ENCODE measurements around the gene NXN.
"Not testable (repeated sequence)": the region's sequence is repeated elsewhere in the genome, so short reads cannot be mapped to it uniquely, and the experiment has no call there.

NXN gene

GRCh38 chr17:814371-814770 is 165.2 kb downstream of the NXN start:
- no peak for DNase-seq

GRCh38 chr17:812638-813204 is 166.9 kb downstream of the NXN start:
- DNase-seq = no peak

- no peak for DNase-seq
These were observed 168.4 kb downstream of the NXN start for GRCh38 chr17:811051-811784.

DNA sequence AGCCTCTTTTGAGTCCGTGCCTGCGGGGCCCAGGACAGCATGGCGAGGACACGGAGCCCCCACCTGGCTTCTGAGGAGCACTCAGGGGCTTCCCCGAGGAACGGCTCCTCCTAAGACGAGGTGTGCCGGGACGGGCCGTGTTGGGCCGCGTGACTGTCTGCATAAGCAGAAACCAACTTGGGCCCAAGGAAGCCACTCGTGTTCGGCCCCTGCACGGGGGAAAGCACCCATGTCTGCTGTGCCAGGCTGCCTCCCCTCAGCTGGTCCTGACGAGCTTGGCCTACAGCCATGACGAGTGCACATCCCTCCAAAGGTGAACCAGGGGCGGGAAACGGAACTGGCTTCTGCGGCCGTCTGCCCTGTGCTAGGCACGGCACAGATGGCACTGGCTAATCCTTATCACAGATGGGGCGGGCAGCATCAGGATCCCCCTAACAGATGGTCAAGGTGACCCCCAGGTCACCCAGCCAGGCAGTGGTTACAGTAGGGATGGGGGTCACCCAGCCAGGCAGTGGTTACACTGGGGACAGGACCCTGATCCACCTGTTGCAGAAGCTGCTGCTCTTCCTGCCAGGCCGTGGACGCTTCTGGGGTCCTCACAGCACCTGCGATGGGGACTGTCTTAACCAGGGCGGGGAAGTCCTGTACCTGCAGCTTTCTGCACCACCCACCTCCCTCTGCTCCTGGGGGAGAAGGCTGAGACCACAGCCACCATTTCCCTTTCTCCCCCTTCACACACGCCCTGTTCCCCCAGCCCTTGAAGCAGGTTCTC is 171.9 kb downstream of the NXN start:
- no peak for DNase-seq

GRCh38 chr17:806781-807522 is 172.6 kb downstream of the NXN start:
- no peak for DNase-seq

DNA sequence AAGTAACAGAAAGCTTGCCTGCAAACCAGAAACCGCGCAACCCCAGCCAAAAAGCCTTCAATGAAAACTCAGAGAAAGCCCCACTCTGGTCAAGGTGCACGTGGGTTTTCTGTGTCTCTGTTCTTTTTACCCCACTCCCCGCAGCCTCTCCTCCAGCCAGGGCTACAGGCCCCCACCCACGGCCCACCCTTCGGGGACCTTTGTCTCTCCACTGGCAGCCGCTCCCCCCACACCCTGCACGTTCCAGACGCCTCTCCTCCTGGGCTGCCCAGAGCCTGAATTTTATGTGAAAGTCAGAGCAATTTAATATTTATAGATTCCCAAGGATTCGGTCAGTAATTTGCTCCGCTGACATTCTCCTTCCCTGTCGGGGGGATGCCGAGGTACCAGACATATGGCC is 173.2 kb downstream of the NXN start:
- DNase-seq = no peak

DNA sequence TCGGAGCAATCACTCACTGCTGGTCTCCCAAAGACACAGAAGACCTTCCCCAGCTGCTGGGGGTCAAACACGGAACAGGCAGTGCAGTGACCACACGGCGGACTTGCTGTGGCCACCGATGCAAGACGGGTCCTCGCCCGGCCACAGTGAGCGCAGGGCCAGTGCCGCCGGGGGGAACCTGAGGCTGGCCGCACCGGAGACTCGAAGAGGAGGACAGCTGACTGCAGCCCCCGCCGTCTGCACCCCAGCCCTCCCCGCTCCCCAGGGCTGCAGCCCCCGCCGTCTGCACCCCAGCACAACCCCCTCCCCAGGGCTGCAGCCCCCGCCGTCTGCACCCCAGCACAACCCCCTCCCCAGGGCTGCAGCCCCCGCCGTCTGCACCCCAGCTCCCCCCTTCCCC is 173.7 kb downstream of the NXN start:
- DNase-seq = not testable (repeated sequence)

DNA sequence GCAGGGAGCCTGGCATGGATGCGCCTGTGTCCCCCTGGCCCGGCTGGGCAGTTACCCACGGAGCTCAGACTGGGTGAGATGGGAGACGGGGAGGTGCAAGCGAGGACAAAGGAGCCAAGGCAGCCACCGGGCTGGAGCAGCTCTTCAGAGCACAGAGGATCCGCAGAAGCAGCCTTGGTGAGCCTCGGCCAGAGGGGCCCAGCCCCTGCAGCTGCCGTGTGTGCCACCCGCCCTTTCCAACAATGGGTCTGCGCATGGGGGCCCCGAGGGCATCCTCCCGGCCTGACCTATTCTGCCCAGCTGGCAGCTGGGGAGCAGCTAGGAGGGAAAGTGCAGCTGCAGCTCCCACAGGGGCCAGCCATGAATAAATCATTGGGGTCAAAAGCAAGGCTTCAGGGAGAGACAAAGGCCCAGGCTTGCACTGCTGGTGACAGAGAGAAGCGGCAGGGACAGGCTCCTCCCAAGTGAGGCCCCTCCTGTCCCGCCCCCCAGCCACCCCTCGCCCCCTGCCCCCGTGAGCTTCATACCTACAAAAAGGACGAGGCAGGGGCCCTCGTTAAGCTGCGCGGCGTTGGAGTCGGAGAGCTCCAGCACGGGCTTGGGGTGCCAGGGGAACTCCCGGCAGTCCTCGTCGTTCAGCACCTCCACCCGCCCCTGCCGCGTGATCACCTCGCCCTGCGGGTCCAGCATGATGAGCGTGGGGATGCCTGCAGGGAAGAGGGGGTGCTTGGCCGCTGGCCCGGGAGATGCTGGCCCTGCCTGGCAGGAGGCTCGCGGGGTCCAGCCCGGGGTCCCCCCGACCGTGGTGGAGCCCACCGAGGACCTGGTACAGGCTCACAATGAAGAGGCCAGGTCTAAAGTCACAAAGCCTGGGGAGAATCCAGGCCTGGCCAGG is 174.8 kb downstream of the NXN start:
- DNase-seq = no peak

- no peak for DNase-seq
These were observed 176.4 kb downstream of the NXN start for GRCh38 chr17:802901-803881.

GRCh38 chr17:802481-802880 is 177.1 kb downstream of the NXN start:
- DNase-seq = no peak

- no peak for DNase-seq
These were observed 177.9 kb downstream of the NXN start for GRCh38 chr17:801660-802059.

DNA sequence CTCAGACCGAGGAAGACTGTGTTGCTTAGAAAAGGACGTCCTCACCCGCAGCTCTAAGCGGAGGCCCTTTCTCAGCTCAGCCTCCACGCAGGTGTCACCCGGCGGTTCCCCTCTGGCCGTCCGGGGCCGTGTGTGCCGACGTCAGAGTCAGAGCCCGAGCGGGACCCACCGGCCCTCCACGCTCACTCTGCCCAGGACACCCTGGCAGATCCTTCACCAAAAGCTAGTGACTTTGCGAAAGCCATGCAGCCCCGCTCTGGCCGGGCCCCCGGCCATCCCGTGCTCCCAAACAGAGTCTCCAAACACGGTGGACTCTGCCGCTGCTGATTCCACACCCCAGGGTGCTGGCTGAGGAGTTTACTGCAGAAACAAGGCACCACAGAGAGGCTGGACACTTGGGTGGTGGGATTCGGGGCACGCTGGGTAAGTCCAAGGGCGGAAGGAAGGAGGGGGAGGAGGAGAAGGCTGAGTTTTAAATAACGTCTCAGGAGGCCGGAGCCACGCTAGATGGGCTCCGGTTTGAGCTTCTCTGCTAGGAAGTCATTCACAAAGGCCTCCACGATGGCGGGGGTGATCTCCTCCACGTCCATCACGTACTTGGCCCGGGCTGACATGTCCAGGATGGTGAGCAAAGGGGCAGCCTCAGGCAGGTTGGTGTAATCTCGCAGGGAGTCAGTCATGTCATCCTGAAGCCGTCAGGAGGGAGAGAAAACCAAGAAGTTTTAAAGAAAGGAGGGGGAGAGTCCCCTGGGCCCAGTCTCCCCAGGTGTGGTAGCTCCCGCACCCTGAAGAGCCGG is 178.9 kb downstream of the NXN start:
- DNase-seq = no peak

DNA sequence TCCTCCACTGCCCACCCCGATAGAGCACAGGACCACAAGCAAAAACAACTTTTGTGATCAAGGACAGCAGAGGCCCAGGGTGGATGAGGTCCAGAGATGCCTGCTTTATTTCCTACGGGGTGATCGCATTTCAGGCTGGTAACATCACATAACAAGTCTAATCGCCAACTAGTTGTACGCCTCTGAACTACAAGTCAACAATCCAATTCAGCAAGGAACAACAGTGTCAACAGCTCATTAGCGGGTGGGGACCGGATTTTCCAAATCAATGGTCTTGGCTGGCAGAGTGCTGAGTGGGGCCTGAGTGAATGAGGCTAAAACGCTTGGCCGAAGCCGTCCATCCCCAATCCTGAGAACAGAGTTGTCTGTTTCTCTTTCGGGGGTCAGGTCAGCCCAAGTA is 180.3 kb downstream of the NXN start:
- no peak for DNase-seq

DNA sequence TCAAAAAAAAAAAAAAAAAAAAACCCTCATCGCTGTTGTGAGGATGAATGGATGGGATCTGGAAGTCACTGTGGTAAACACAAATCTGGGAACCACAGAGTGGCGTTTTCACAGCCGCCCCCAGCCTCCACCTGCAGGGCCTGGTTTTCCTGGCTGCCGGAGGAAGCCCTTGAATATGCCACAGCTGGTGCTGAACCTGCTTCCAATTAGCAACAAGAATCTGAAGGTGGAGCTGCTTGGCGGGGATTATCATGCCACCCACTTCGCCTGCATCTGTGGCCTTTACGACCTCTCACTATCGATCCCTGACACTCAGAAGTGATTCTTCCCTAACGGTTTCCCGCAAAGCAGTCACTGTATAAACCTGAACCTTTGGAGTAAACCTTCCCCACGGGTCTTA is 181.3 kb downstream of the NXN start:
- DNase-seq = no peak

GRCh38 chr17:797236-797840 is 182.2 kb downstream of the NXN start:
- no peak for DNase-seq

GRCh38 chr17:796609-797008 is 183.0 kb downstream of the NXN start:
- DNase-seq = no peak

- no peak for DNase-seq
These were observed 183.9 kb downstream of the NXN start for GRCh38 chr17:795721-796120.

DNA sequence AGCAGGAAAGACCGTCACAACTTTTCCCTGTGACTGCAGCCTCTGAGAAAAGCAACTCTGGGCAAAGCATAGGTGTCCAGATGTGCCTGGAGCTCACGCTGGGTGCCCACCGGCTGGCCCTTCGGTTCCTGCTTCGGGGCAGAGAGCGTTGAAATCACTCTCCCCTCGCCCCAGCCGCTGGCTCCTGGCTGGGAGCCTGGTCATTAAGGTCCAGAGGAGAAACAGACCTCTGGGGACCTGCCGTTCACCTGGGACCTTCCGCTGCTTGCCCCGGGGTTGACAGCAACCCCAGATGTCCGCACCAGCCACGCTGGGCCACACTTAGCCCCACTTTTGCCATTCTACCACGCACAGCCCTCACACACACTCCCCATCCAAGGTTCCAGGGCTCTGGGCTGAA is 184.3 kb downstream of the NXN start:
- DNase-seq = no peak

DNA sequence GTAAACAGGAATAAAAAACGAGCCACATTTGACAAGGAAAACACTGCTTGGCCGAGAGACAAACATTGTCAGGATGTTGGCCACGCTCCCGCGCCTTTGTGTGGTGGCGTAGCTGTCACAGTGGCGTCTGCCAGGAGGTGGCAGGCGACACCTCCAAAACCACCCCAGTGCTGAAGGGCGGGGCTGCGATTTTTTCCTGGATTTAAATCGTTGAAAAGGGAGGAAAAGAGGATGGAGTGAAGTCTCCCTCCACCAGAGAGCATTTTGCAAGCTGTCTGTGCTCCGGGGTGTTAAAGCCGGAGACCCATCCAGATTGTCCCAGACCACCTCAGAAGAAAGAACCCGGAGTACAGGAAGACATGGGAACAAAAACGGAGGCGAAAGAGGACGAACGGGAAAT is 184.7 kb downstream of the NXN start:
- peak; percentile 59 for DNase-seq

DNA sequence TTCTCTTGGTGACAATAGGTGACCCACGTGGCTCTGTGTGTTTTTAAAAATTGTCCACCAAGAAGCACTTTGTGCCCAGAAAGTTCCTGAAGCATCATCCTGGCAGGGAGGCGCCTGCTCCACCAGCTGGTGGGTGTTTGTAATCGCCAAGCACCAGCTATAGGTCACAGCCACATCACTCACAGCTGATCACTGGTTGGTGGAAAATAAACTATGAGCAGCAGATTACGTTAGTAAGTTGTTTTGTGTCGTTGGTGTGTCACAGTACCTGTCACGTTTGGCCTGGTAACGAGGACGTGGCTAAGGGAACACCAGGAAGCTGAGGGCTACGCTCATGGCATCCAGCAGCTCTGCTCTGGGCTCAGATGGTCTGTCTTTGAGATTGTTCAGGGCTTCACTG is 187.3 kb downstream of the NXN start:
- DNase-seq = peak; percentile 12

Data from HCEC 1CT (cell line).